HCT116 (cell line): ENCODE data around the gene PITRM1. TPM values are rescaled to one million over a fixed set of nuclear protein-coding genes. Genes with fewer than 3 reads are reported as not detected.

Experiments used
- ATAC-seq: fragments of 200-7000 bp; cut with Tn5 transposase; 2 replicates; pipeline ENCODE4 v1.9.1; 2020; ENCODE audit warnings: mild to moderate bottlenecking, moderate library complexity
- BruUV-seq: library from RNA; stranded (reverse); fragments of 400-500 nt; replicated peaks from 2 replicates; lab custom pipeline; 2021; lab: Mats Ljungman, UMichigan
- CTCF ChIA-PET: fragments of 300-600 bp; sonication (Branson Sonifier 250); formaldehyde crosslinking; loops from one replicate; lab custom pipeline; 2021; ENCODE audit warnings: antibody characterized with exemption; lab: Charles Lee
- POLR2A ChIA-PET: fragments of 300-600, 350-600 bp; sonication (Branson Sonifier 250); formaldehyde crosslinking; loops from one replicate; lab custom pipeline; 2021; ENCODE audit warnings: antibody characterized with exemption; lab: Charles Lee
- RAD21 ChIA-PET, 2 experiments: fragments of 300-600 bp; sonication (Branson Sonifier 250); formaldehyde crosslinking; loops; one replicate each; lab custom pipeline; 2023; ENCODE audit warnings: low total read pairs in 2 of 2; ENCODE audit not compliant: uncharacterized antibody in 2 of 2, unreplicated experiment in 2 of 2, low non-redundant PET in 1 of 2; lab: Charles Lee
- DNase-seq: peaks from one replicate; pipeline ENCODE4 v3.0.0-alpha.2; 2010; ENCODE audit warnings: low read depth, low spot score
- H2AFZ ChIP-seq: fragments of 200-600 bp; shearing (Covaris generic), sonication (generic); 2 replicates; pipeline ENCODE4 v1.6.1; 2017; ENCODE audit warnings: low read depth, mixed run types, mixed read lengths, antibody characterized with exemption, low read length; ENCODE audit not compliant: poor library complexity, severe bottlenecking
- H3K27ac ChIP-seq: 2 replicates; pipeline ENCODE4 v1.5.1; 2012; ENCODE audit warnings: low read depth, low read length
- H3K27me3 ChIP-seq: fragments of 200-600 bp; sonication (generic); 2 replicates; pipeline ENCODE4 v1.6.1; 2016; ENCODE audit warnings: mixed run types, low read length, mixed read lengths; ENCODE audit not compliant: insufficient read depth
- H3K36me3 ChIP-seq, 2 experiments: fragments of 200-500 bp in 1 of 2; fragments of 200-600 bp in 1 of 2; sonication (Bioruptor generic) in 1 of 2; sonication (generic) in 1 of 2; 2 replicates each; pipeline versions ENCODE4 v1.5.1 to v1.6.1; 2014 to 2016; ENCODE audit warnings: low read length in 2 of 2, inconsistent platforms in 1 of 2, mixed read lengths in 1 of 2, mixed run types in 1 of 2; ENCODE audit not compliant: insufficient read depth in 2 of 2, control insufficient read depth in 1 of 2
- H3K4me1 ChIP-seq, 2 experiments: fragments of 200-600 bp in 1 of 2; sonication (generic) in 1 of 2; 2 replicates each; pipeline versions ENCODE4 v1.5.1 to v1.6.1; 2012 to 2017; ENCODE audit warnings: low read length in 2 of 2, inconsistent platforms in 1 of 2, mild to moderate bottlenecking in 1 of 2, mixed read lengths in 1 of 2, mixed run types in 1 of 2, moderate library complexity in 1 of 2; ENCODE audit not compliant: insufficient read depth in 2 of 2, control insufficient read depth in 1 of 2
- H3K4me2 ChIP-seq: fragments of 200-600 bp; sonication (generic); 2 replicates; pipeline ENCODE4 v1.6.1; 2017; ENCODE audit warnings: mixed run types, low read length, mixed read lengths
- H3K4me3 ChIP-seq, 2 experiments: fragments of 200-600 bp in 1 of 2; sonication (generic) in 1 of 2; replicated peaks in 1 of 2; 2 replicates each; pipeline ENCODE4 v1.5.1; 2011 to 2016; ENCODE audit warnings: low read length in 2 of 2, control low read depth in 1 of 2, low read depth in 1 of 2, mild to moderate bottlenecking in 1 of 2, mixed read lengths in 1 of 2, mixed run types in 1 of 2
- H3K79me2 ChIP-seq: fragments of 200-600 bp; sonication (generic); 2 replicates; pipeline ENCODE4 v1.6.1; 2017; ENCODE audit warnings: mild to moderate bottlenecking, mixed run types, low read length, moderate library complexity, mixed read lengths; ENCODE audit not compliant: insufficient read depth
- H3K9ac ChIP-seq: fragments of 200-600 bp; sonication (generic); 2 replicates; pipeline ENCODE4 v1.6.1; 2016; ENCODE audit warnings: low read length, mixed read lengths
- H3K9me2 ChIP-seq: fragments of 200-600 bp; sonication (generic), shearing (Covaris generic); 2 replicates; pipeline ENCODE4 v1.6.1; 2017; ENCODE audit warnings: mixed run types, mild to moderate bottlenecking, moderate library complexity; ENCODE audit not compliant: insufficient read depth
- H3K9me3 ChIP-seq, 2 experiments: fragments of 200-500 bp in 1 of 2; fragments of 200-600 bp in 1 of 2; sonication (Bioruptor generic) in 1 of 2; sonication (generic) in 1 of 2; 2 replicates each; pipeline ENCODE4 v1.6.1; 2014 to 2017; ENCODE audit warnings: low read length in 2 of 2, mixed read lengths in 2 of 2, inconsistent platforms in 1 of 2, low read depth in 1 of 2, mild to moderate bottlenecking in 1 of 2, mixed run types in 1 of 2, moderate library complexity in 1 of 2; ENCODE audit not compliant: control insufficient read depth in 1 of 2, insufficient read depth in 1 of 2
- H4K20me1 ChIP-seq: fragments of 200-600 bp; sonication (generic), shearing (Covaris generic); 2 replicates; pipeline ENCODE4 v1.6.1; 2017; ENCODE audit warnings: mixed run types, mild to moderate bottlenecking, moderate library complexity; ENCODE audit not compliant: insufficient read depth
- ELF1 ChIP-seq: IDR thresholded peaks from 2 replicates; pipeline ENCODE4 v1.6.1; 2012; ENCODE audit warnings: low read depth, borderline replicate concordance
- EZH2 ChIP-seq: fragments of 200-600 bp; sonication (generic); IDR thresholded peaks from 2 replicates; pipeline ENCODE4 v1.6.1; 2017; ENCODE audit warnings: antibody characterized with exemption, mixed run types
- FOSL1 ChIP-seq: IDR thresholded peaks from 2 replicates; pipeline ENCODE4 v1.6.1; 2012; ENCODE audit warnings: low read depth
- JUND ChIP-seq: IDR thresholded peaks from 2 replicates; pipeline ENCODE4 v1.6.1; 2012
- RAD21 ChIP-seq: IDR thresholded peaks from 2 replicates; pipeline ENCODE4 v1.6.1; 2012; ENCODE audit warnings: low read depth, mild to moderate bottlenecking
- SIN3A ChIP-seq: IDR thresholded peaks from 2 replicates; pipeline ENCODE4 v1.6.1; 2012; ENCODE audit warnings: low read depth
- SRF ChIP-seq: IDR thresholded peaks from 2 replicates; pipeline ENCODE4 v1.6.1; 2012; ENCODE audit warnings: low read depth
- TCF7L2 ChIP-seq: IDR thresholded peaks from 2 replicates; pipeline ENCODE4 v1.7.0; 2011; ENCODE audit warnings: borderline replicate concordance, inconsistent platforms; ENCODE audit not compliant: insufficient read depth, insufficient read length; ENCODE audit errors: extremely low read depth
- YY1 ChIP-seq: IDR thresholded peaks from 2 replicates; pipeline ENCODE4 v1.6.1; 2011; ENCODE audit warnings: low read length, low read depth, moderate library complexity, mild to moderate bottlenecking; ENCODE audit not compliant: insufficient replicate concordance; ENCODE audit errors: extremely low read depth
- ZNF274 ChIP-seq: fragments of 200-500 bp; sonication (Bioruptor generic); IDR thresholded peaks from 2 replicates; pipeline ENCODE4 v1.6.1; 2014; ENCODE audit warnings: mild to moderate bottlenecking, low read depth, low read length, inconsistent platforms
- intact Hi-C: fragments of 100-400 bp; cut with micrococcal nuclease; formaldehyde crosslinking; loops from 2 replicates; pipeline ENCODE4 v1.10.0; 2022
- total RNA-seq: library from RNA; stranded (reverse); gene quantifications from one replicate; pipeline ENCODE4 v1.2.1, GENCODE V29; 2021; ENCODE audit not compliant: unreplicated experiment
- TF ChIP-seq, protein P1 (sequence below): IDR thresholded peaks from 2 replicates; pipeline ENCODE4 v1.6.1; 2012
- TF ChIP-seq, protein P2 (sequence below): IDR thresholded peaks from 2 replicates; pipeline ENCODE4 v1.6.1; 2012

PITRM1 gene
- total RNA-seq, 1 experiment from 2014 or later = 59.5 TPM

DNA sequence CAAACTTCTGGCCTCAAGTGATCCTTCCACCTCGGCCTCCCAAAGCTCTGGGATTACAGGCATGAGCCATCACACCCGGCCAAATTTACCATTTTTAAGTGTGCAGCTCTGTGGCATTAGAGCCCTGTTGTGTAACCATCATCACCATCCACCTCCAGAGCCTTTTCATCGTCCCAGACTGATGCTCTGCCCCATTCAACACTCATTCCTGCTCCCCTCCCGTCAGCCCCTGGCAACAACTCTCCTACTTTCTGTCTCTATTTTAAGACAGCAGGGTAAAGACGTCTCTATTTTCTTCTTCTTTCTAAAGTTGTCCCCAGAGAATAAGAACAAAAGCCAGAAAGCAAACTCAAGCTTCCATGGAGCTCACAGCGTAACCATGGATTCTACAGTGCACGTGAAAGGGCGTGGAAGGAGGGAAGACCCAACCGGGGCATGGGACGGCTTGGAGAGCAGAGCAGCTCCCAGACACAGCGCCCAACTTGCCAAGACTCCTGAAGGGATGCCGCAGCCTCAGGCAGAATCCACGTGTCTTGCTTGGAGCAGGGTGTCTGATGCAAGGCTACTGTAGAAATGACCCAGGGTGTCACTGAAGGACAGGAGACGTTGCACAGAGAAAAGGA, 42.7 kb upstream of the PITRM1 start:
- BruUV-seq = no TSS peak
- no peaks in the 10 kb centered on the region for H4K20me1 ChIP-seq
- no peaks in the 10 kb centered on the region for H3K4me1 ChIP-seq
- no peak overlapping the region for H2AFZ ChIP-seq
- H3K9me3 ChIP-seq = no peaks in the 10 kb centered on the region
- ATAC-seq (no peak), DNase-seq (no peak)
- POLR2A ChIA-PET = no interaction called here
- no peaks in the 10 kb centered on the region for H3K79me2 ChIP-seq
- CTCF ChIA-PET = no interaction called here
- no peaks in the 10 kb centered on the region; the same call in 1 of the 2 replicates for H3K27me3 ChIP-seq
- RAD21 ChIA-PET = no interaction called here
- no peak overlapping the region for H3K4me3 ChIP-seq
- H3K9ac ChIP-seq = no peak overlapping the region
- intact Hi-C loops = no loop called here
- H3K9me2 ChIP-seq = no peaks in the 10 kb centered on the region
- H3K36me3 ChIP-seq = no peaks in the 10 kb centered on the region
- H3K4me2 ChIP-seq = no peak overlapping the region
- H3K27ac ChIP-seq = no peak overlapping the region
- TF ChIP-seq, protein P1, sequence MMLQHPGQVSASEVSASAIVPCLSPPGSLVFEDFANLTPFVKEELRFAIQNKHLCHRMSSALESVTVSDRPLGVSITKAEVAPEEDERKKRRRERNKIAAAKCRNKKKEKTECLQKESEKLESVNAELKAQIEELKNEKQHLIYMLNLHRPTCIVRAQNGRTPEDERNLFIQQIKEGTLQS = no peak
- TF ChIP-seq RAD21 (no peak), SIN3A (no peak), FOSL1 (no peak), ZNF274 (no peak), YY1 (no peak)

DNA sequence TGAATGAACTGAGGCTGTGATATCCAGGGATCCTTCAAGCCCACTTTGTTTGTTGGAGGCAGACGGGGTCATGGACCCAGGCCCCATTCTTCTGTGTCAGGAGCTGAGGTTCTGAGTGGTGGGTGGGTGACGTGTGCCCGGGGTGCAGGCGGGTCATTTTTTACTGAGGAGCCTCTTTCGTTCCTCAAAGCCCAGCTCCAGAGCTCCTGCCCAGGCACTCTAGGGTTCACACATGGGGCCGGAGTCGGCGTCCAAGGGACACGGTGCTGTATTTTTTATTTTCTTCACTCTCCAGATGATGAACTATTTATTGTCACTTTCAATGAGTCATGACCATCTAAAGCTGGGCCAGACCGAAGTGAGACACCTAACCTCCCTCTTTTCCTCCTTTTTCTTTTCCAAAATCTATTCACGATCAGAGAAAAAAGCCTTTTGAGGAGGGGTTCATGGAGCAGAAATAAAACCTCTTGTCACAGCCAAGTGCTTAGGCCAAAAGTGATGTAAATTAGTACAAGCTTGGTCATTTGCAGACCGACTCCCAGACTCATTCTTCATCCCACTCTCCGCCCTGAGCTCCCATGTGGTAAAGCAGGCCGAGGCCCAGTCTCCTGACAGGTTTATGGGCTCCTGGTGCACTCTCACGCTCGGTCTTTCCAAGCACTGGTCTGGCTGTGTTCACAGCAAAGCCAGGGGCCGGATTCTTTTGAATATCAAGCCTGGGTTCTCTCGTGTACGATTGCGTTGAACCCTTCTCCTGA, 41.4 kb upstream of the PITRM1 start:
- intact Hi-C loops = no loop called here
- Histone ChIP-seq H3K4me3 (no peak overlapping the region), H3K9me2 (no peaks in the 10 kb centered on the region), H2AFZ (no peak overlapping the region), H3K4me1 (no peaks in the 10 kb centered on the region), H3K27me3 (no peaks in the 10 kb centered on the region; the same call in 1 of the 2 replicates), H3K27ac (no peak overlapping the region), H3K79me2 (no peaks in the 10 kb centered on the region), H4K20me1 (no peaks in the 10 kb centered on the region), H3K9ac (no peak overlapping the region), H3K36me3 (no peaks in the 10 kb centered on the region), H3K9me3 (no peaks in the 10 kb centered on the region), H3K4me2 (no peak overlapping the region)
- CTCF ChIA-PET = no interaction called here
- POLR2A ChIA-PET = no interaction called here
- ATAC-seq (no peak), DNase-seq (no peak)
- TF ChIP-seq JUND = no peak
- TF ChIP-seq ELF1 = no peak
- TF ChIP-seq, protein P2, sequence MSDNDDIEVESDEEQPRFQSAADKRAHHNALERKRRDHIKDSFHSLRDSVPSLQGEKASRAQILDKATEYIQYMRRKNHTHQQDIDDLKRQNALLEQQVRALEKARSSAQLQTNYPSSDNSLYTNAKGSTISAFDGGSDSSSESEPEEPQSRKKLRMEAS = no peak
- no peak for TF ChIP-seq RAD21
- TF ChIP-seq SRF = no peak
- no peak for TF ChIP-seq TCF7L2
- TF ChIP-seq YY1 = no peak
- TF ChIP-seq EZH2 = no peak
- BruUV-seq = no TSS peak
- RAD21 ChIA-PET = no interaction called here
